ENCODE data around the gene AQP3.

DNA sequence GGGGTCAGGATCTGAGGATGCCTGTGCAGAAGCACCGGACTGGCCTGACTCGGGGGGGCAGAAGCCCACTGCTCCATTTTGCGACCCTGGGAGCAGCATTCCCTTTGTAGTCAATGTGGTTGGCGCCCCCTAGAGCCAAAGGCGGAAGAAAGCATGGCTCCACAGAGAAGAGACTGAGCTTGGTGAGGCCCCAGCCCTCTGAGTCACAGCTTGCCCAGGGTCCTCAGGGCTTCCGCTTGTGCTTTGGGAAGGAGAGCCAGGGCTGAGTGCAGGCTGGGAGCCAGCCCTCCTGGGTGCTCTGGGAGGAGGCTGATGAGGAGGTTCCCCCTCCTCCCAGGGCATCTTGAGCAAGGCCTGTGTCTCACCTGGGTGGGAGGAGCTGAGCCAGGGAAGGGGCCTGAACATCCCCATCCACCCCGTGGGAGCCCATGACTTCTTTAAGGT lies 5.5 kb upstream of the AQP3 start:
- no peak for TF ChIP-seq SIRT6 (IDR thresholded peaks at IDR 0.05; ENCODE audit: low read depth, low read length)
- TF ChIP-seq L3MBTL2 (IDR thresholded peaks at IDR 0.05): no peak
- no peak for TF ChIP-seq FOXM1 (IDR thresholded peaks at IDR 0.05; ENCODE audit: low read depth)
- no peak for TF ChIP-seq FOXM1 (CRISPR knock-in tag; IDR thresholded peaks at IDR 0.05; ENCODE audit: low read depth)
- no peak for TF ChIP-seq POLR2A (conservative IDR thresholded peaks at IDR 0.05)
- TF ChIP-seq RFX5 (IDR thresholded peaks at IDR 0.05; ENCODE audit: low read depth, low read length): no peak
- no peak for TF ChIP-seq SMAD1 (IDR thresholded peaks at IDR 0.05; ENCODE audit: low read depth, low read length, partially characterized antibody)
- TF ChIP-seq, protein P1, sequence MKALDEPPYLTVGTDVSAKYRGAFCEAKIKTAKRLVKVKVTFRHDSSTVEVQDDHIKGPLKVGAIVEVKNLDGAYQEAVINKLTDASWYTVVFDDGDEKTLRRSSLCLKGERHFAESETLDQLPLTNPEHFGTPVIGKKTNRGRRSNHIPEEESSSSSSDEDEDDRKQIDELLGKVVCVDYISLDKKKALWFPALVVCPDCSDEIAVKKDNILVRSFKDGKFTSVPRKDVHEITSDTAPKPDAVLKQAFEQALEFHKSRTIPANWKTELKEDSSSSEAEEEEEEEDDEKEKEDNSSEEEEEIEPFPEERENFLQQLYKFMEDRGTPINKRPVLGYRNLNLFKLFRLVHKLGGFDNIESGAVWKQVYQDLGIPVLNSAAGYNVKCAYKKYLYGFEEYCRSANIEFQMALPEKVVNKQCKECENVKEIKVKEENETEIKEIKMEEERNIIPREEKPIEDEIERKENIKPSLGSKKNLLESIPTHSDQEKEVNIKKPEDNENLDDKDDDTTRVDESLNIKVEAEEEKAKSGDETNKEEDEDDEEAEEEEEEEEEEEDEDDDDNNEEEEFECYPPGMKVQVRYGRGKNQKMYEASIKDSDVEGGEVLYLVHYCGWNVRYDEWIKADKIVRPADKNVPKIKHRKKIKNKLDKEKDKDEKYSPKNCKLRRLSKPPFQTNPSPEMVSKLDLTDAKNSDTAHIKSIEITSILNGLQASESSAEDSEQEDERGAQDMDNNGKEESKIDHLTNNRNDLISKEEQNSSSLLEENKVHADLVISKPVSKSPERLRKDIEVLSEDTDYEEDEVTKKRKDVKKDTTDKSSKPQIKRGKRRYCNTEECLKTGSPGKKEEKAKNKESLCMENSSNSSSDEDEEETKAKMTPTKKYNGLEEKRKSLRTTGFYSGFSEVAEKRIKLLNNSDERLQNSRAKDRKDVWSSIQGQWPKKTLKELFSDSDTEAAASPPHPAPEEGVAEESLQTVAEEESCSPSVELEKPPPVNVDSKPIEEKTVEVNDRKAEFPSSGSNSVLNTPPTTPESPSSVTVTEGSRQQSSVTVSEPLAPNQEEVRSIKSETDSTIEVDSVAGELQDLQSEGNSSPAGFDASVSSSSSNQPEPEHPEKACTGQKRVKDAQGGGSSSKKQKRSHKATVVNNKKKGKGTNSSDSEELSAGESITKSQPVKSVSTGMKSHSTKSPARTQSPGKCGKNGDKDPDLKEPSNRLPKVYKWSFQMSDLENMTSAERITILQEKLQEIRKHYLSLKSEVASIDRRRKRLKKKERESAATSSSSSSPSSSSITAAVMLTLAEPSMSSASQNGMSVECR (CRISPR knock-in tag; IDR thresholded peaks at IDR 0.05): no peak
- TF ChIP-seq NCOR1 (IDR thresholded peaks at IDR 0.05): no peak
- no peak for TF ChIP-seq ERF (CRISPR knock-in tag; IDR thresholded peaks at IDR 0.05)
- TF ChIP-seq SAP30 (IDR thresholded peaks at IDR 0.05; ENCODE audit: borderline replicate concordance, insufficient read depth, low read depth, low read length, poor library complexity, severe bottlenecking): no peak
- TF ChIP-seq ZNF24 (IDR thresholded peaks at IDR 0.05): no peak

All from K562 (cell line).